Non-pigmented ciliary epithelial cell (primary cell): Measurements from ENCODE around the gene DPH2.

Experiments
- DNase-seq: peaks from one replicate; pipeline ENCODE4 v3.0.0-alpha.2; 2010; ENCODE audit warnings: low read depth

Gene DPH2

GRCh38 chr1:43944860-43945259, 24.9 kb upstream of the DPH2 start:
- no peak for DNase-seq

- DNase-seq = no peak
Measured at GRCh38 chr1:43945674-43946235, 24.1 kb upstream of the DPH2 start.

GRCh38 chr1:43946236-43947060, 23.4 kb upstream of the DPH2 start, which contains the start of gene IPO13:
IPO13 (plus strand) TSS chr1:43946950; CDS start chr1:43947601, 651 bp downstream.
- DNase-seq = peak; percentile 74

GRCh38 chr1:43947061-43947873, 22.5 kb upstream of the DPH2 start:
- DNase-seq = no peak

GRCh38 chr1:43947874-43948437, 21.9 kb upstream of the DPH2 start:
- no peak for DNase-seq

GRCh38 chr1:43949678-43950077, 20.1 kb upstream of the DPH2 start:
- DNase-seq = no peak

- no peak for DNase-seq
Measured at GRCh38 chr1:43951021-43951985, 18.5 kb upstream of the DPH2 start.

- DNase-seq = no peak
Measured at GRCh38 chr1:43952731-43953346, 17.0 kb upstream of the DPH2 start.

GRCh38 chr1:43953361-43953760, 16.4 kb upstream of the DPH2 start:
- no peak for DNase-seq

GRCh38 chr1:43954036-43954435, 15.8 kb upstream of the DPH2 start:
- DNase-seq = no peak

- DNase-seq = no peak
Measured at GRCh38 chr1:43956234-43956633, 13.6 kb upstream of the DPH2 start.

- no peak for DNase-seq
Measured at GRCh38 chr1:43957407-43958040, 12.3 kb upstream of the DPH2 start.

GRCh38 chr1:43958351-43959255, 11.2 kb upstream of the DPH2 start:
- no peak for DNase-seq

GRCh38 chr1:43960798-43961197, 9.0 kb upstream of the DPH2 start:
- DNase-seq = no peak

GRCh38 chr1:43961692-43962091, 8.1 kb upstream of the DPH2 start:
- DNase-seq = no peak

GRCh38 chr1:43962324-43962723, 7.5 kb upstream of the DPH2 start:
- DNase-seq = no peak

- DNase-seq = no peak
Measured at GRCh38 chr1:43963006-43963405, 6.8 kb upstream of the DPH2 start.

- no peak for DNase-seq
Measured at GRCh38 chr1:43963890-43964289, 5.9 kb upstream of the DPH2 start.

- DNase-seq = no peak
Measured at GRCh38 chr1:43965316-43965715, 4.5 kb upstream of the DPH2 start.
